ENCODE results near the gene XBP1. TPM values are rescaled to one million over a fixed set of nuclear protein-coding genes. Genes with fewer than 3 reads are reported as not detected.

XBP1 gene
- total and polyA plus RNA-seq, 2 experiments from 2014 or later: 95.1 to 195 TPM

- no peaks in the 10 kb centered on the region for H4K20me1 ChIP-seq (replicated peaks; ENCODE audit: insufficient read depth)
- ATAC-seq (no peak), DNase-seq (ENCODE audit: low spot score) (no peak)
- no peak for TF ChIP-seq STAT1 (IDR thresholded peaks at IDR 0.05; ENCODE audit: unreplicated experiment)
- no peak for TF ChIP-seq REST (IDR thresholded peaks at IDR 0.05; ENCODE audit: unreplicated experiment)
- TF ChIP-seq EZH2 (IDR thresholded peaks at IDR 0.05; ENCODE audit: low read depth, unreplicated experiment): no peak
- no peak for TF ChIP-seq EZH2phosphoT487 (IDR thresholded peaks at IDR 0.05; ENCODE audit: unreplicated experiment)
- TF ChIP-seq ZNF331 (CRISPR knock-in tag; IDR thresholded peaks at IDR 0.05; ENCODE audit: low read depth): no peak
- TF ChIP-seq, protein P1, sequence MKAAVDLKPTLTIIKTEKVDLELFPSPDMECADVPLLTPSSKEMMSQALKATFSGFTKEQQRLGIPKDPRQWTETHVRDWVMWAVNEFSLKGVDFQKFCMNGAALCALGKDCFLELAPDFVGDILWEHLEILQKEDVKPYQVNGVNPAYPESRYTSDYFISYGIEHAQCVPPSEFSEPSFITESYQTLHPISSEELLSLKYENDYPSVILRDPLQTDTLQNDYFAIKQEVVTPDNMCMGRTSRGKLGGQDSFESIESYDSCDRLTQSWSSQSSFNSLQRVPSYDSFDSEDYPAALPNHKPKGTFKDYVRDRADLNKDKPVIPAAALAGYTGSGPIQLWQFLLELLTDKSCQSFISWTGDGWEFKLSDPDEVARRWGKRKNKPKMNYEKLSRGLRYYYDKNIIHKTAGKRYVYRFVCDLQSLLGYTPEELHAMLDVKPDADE (IDR thresholded peaks at IDR 0.05): no peak
- no peak for TF ChIP-seq ZNF462 (CRISPR knock-in tag; IDR thresholded peaks at IDR 0.05)
- TF ChIP-seq, protein P2, sequence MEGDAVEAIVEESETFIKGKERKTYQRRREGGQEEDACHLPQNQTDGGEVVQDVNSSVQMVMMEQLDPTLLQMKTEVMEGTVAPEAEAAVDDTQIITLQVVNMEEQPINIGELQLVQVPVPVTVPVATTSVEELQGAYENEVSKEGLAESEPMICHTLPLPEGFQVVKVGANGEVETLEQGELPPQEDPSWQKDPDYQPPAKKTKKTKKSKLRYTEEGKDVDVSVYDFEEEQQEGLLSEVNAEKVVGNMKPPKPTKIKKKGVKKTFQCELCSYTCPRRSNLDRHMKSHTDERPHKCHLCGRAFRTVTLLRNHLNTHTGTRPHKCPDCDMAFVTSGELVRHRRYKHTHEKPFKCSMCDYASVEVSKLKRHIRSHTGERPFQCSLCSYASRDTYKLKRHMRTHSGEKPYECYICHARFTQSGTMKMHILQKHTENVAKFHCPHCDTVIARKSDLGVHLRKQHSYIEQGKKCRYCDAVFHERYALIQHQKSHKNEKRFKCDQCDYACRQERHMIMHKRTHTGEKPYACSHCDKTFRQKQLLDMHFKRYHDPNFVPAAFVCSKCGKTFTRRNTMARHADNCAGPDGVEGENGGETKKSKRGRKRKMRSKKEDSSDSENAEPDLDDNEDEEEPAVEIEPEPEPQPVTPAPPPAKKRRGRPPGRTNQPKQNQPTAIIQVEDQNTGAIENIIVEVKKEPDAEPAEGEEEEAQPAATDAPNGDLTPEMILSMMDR (conservative IDR thresholded peaks at IDR 0.05; ENCODE audit: low read depth in 2 of 2): no peak
- no peak for TF ChIP-seq POLR2AphosphoS5 (IDR thresholded peaks at IDR 0.05; ENCODE audit: low read depth)
- no peak for TF ChIP-seq NANOG (IDR thresholded peaks at IDR 0.05; ENCODE audit: borderline replicate concordance)
- TF ChIP-seq JUNB (IDR thresholded peaks at IDR 0.05; ENCODE audit: unreplicated experiment): no peak
- TF ChIP-seq ZNF114 (CRISPR knock-in tag; IDR thresholded peaks at IDR 0.05): no peak
- TF ChIP-seq CREB1 (CRISPR knock-in tag; IDR thresholded peaks at IDR 0.05; ENCODE audit: low read depth): no peak
- H3K36me3 Mint-ChIP-seq (ENCODE audit: low read depth): no peaks in the 10 kb centered on the region
- H3K4me2 ChIP-seq: no peak overlapping the region
- peaks cover 9% of the 10 kb centered on the region for H3K27me3 Mint-ChIP-seq (ENCODE audit: insufficient read depth, low read depth, poor library complexity)
- no peak overlapping the region for H3K4me3 Mint-ChIP-seq
- peaks cover under 1% of the 10 kb centered on the region; the same call in 1 of the 2 replicates for H3F3A ChIP-seq (replicated peaks; ENCODE audit: low read depth)
- no peaks in the 10 kb centered on the region for H3K9me3 Mint-ChIP-seq
- H3K36me3 ChIP-seq (ENCODE audit: insufficient read depth): no peaks in the 10 kb centered on the region
- no peak overlapping the region for H3K27ac Mint-ChIP-seq
- H3K27ac ChIP-seq (ENCODE audit: low read depth): no peak overlapping the region
- no peaks in the 10 kb centered on the region for H3K9me2 ChIP-seq (ENCODE audit: insufficient read depth)
- no peaks in the 10 kb centered on the region for H3K27me3 ChIP-seq (ENCODE audit: insufficient read depth)
- H2AFZ ChIP-seq: no peak overlapping the region
- no peak overlapping the region for H3K4me3 ChIP-seq
- no peaks in the 10 kb centered on the region for H3K79me2 ChIP-seq (replicated peaks; ENCODE audit: insufficient read depth)
- H3K4me1 ChIP-seq (ENCODE audit: insufficient read depth): no peaks in the 10 kb centered on the region
- no peaks in the 10 kb centered on the region; the same call in 2 of the 3 replicates for H3K4me1 Mint-ChIP-seq
Observed at GRCh38 chr22:28835630-28836189, 35.3 kb upstream of the XBP1 start.
